HepG2 (cell line): ENCODE measurements around the gene BRAF. TPM values are rescaled to one million over a fixed set of nuclear protein-coding genes. Genes with fewer than 3 reads are reported as not detected.

ENCODE experiments used
- ARID5B ChIP-seq: IDR thresholded peaks from 2 replicates; pipeline ENCODE4 v1.4.0; 2020; ENCODE audit warnings: mild to moderate bottlenecking, missing genetic modification reagents
- ATF4 ChIP-seq, 2 experiments: fragments of 450-650 bp in 1 of 2; sonication (generic) in 1 of 2; formaldehyde crosslinking; IDR thresholded peaks; 2 replicates each; pipeline versions ENCODE4 v1.5.0 to v1.8.0; 2020 to 2022; ENCODE audit warnings: mild to moderate bottlenecking in 1 of 2, missing genetic modification reagents in 1 of 2
- BCL3 ChIP-seq: sonication (generic); formaldehyde crosslinking; IDR thresholded peaks from 2 replicates; pipeline ENCODE4 v1.5.1; 2020; ENCODE audit warnings: mild to moderate bottlenecking, missing genetic modification reagents, moderate library complexity
- IKZF5 ChIP-seq: IDR thresholded peaks from 2 replicates; pipeline ENCODE4 v1.6.1; 2018; ENCODE audit warnings: missing genetic modification reagents, mild to moderate bottlenecking, missing compliant biosample characterization
- MXD1 ChIP-seq: sonication (generic); formaldehyde crosslinking; IDR thresholded peaks from 2 replicates; pipeline ENCODE4 v1.4.0; 2020; ENCODE audit warnings: mild to moderate bottlenecking, missing genetic modification reagents
- NFIB ChIP-seq: sonication (generic); formaldehyde crosslinking; IDR thresholded peaks from 2 replicates; pipeline ENCODE4 v1.9.0; 2021; ENCODE audit warnings: missing genetic modification reagents, mild to moderate bottlenecking, borderline replicate concordance
- PAWR ChIP-seq: sonication (generic); formaldehyde crosslinking; IDR thresholded peaks from 2 replicates; pipeline ENCODE4 v1.4.0; 2020; ENCODE audit warnings: missing genetic modification reagents, mild to moderate bottlenecking, borderline replicate concordance
- PRMT3 ChIP-seq: sonication (generic); formaldehyde crosslinking; IDR thresholded peaks from 2 replicates; pipeline ENCODE4 v1.8.1; 2022; ENCODE audit warnings: low read depth, mild to moderate bottlenecking, moderate library complexity, missing genetic modification reagents, borderline replicate concordance
- SIN3B ChIP-seq: fragments of 150-350 bp; IDR thresholded peaks from 2 replicates; pipeline ENCODE4 v1.6.1; 2014; ENCODE audit warnings: low read length
- ZFP37 ChIP-seq: sonication (generic); formaldehyde crosslinking; IDR thresholded peaks from 2 replicates; pipeline ENCODE4 v1.4.0; 2020; ENCODE audit warnings: missing genetic modification reagents, borderline replicate concordance
- ZHX1 ChIP-seq: sonication (generic); formaldehyde crosslinking; IDR thresholded peaks from 2 replicates; pipeline ENCODE4 v1.8.1; 2022; ENCODE audit warnings: low read depth, mild to moderate bottlenecking, missing genetic modification reagents
- ZNF232 ChIP-seq: sonication (generic); formaldehyde crosslinking; IDR thresholded peaks from 2 replicates; pipeline ENCODE4 v1.4.0; 2020; ENCODE audit warnings: missing genetic modification reagents, borderline replicate concordance
- ZNF331 ChIP-seq: sonication (generic); formaldehyde crosslinking; IDR thresholded peaks from 2 replicates; pipeline ENCODE4 v1.4.0; 2020; ENCODE audit warnings: missing genetic modification reagents
- ZNF362 ChIP-seq: sonication (generic); formaldehyde crosslinking; IDR thresholded peaks from 2 replicates; pipeline ENCODE4 v1.4.0; 2020; ENCODE audit warnings: missing genetic modification reagents, mild to moderate bottlenecking, borderline replicate concordance
- ZNF510 ChIP-seq: sonication (generic); formaldehyde crosslinking; IDR thresholded peaks from 2 replicates; pipeline ENCODE4 v1.4.0; 2020; ENCODE audit warnings: low read depth, mild to moderate bottlenecking, missing genetic modification reagents
- ZNF788 ChIP-seq: sonication (generic); formaldehyde crosslinking; IDR thresholded peaks from 2 replicates; pipeline ENCODE4 v1.5.0; 2020; ENCODE audit warnings: mild to moderate bottlenecking, missing genetic modification reagents, borderline replicate concordance
- polyA plus RNA-seq, 8 experiments: library from polyadenylated mRNA; depleted of rRNA in 3 of 8; stranded (reverse) in 7 of 8; unstranded in 1 of 8; fragments of >200 nt; fragmentation: Illumina TruSeq in 4 of 8; extraction: Trizol in 4 of 8; gene quantifications; 2 replicates each; pipeline versions ENCODE4 v1.2.1 to v1.2.3, GENCODE V29; 2011 to 2016; ENCODE audit warnings: low read depth in 4 of 8, missing spikeins in 1 of 8, mixed read lengths in 1 of 8; ENCODE audit not compliant: insufficient read depth in 1 of 8
- total RNA-seq, 5 experiments: library from RNA; depleted of rRNA; stranded (reverse); fragments of >200 nt; fragmentation: Illumina TruSeq; extraction: Trizol; gene quantifications; 2 replicates each; pipeline ENCODE4 v1.2.3, GENCODE V29; 2016; ENCODE audit warnings: low read depth in 1 of 5

Gene BRAF
- total and polyA plus RNA-seq, 2 of the 13 experiments (the other 11 are each of a cell fraction or from before 2014, with no cell fraction given) = 12.5 to 13.4 TPM

GRCh38 chr7:140673063-140673773 is 251.5 kb downstream of the BRAF start (continued):
- TF ChIP-seq ZNF362 = no peak
- TF ChIP-seq BCL3 (CRISPR knock-in tag) = no peak
- no peak for TF ChIP-seq ZNF788
- TF ChIP-seq PRMT3 = no peak
- TF ChIP-seq SIN3B = no peak
- no peak for TF ChIP-seq PAWR (CRISPR knock-in tag)
- 0 out of 2 replicates have a peak, but pooled peaks have one; percentile 37 for TF ChIP-seq ZNF232 (CRISPR knock-in tag)
- no peak for TF ChIP-seq ATF4 (CRISPR knock-in tag; IDR thresholded peaks at IDR 0.05)
- no peak for TF ChIP-seq NFIB (CRISPR knock-in tag)
- TF ChIP-seq ZFP37 (CRISPR knock-in tag) = no peak
- no peak for TF ChIP-seq ARID5B (CRISPR knock-in tag)
- no peak for TF ChIP-seq ZNF510 (CRISPR knock-in tag)
- no peak for TF ChIP-seq ZHX1 (CRISPR knock-in tag)
- no peak for TF ChIP-seq MXD1 (CRISPR knock-in tag)
- no peak for TF ChIP-seq ZNF331
- TF ChIP-seq IKZF5 = no peak
